Fibroblast of the aortic adventitia (primary cell): ENCODE results near the gene VASN. TPM values are rescaled to one million over a fixed set of nuclear protein-coding genes. Genes with fewer than 3 reads are reported as not detected.
"Not testable (repeated sequence)": the region's sequence is repeated elsewhere in the genome, so short reads cannot be mapped to it uniquely, and the experiment has no call there.

Experiments
- DNase-seq: peaks from one replicate; pipeline ENCODE4 v3.0.0-alpha.2; 2010; ENCODE audit warnings: low read depth
- H3K4me3 ChIP-seq: 2 replicates; pipeline ENCODE4 v1.5.1; 2011; ENCODE audit warnings: low read depth, mild to moderate bottlenecking, control low read depth, low read length, moderate library complexity
- CTCF ChIP-seq: IDR thresholded peaks from 2 replicates; pipeline ENCODE4 v1.5.1; 2011; ENCODE audit warnings: mild to moderate bottlenecking, low read length, control low read depth, inconsistent platforms; ENCODE audit not compliant: insufficient read depth
- total RNA-seq: library from RNA; depleted of rRNA; stranded (reverse); fragments of >200 nt; gene quantifications from 2 replicates; pipeline ENCODE4 v1.2.3, GENCODE V29; 2012; ENCODE audit warnings: low replicate concordance

Gene VASN
- total RNA-seq, 1 donor, result 130 TPM

GRCh38 chr16:4392382-4393239, 21.0 kb downstream of the VASN start:
- H3K4me3 ChIP-seq, result no peak overlapping the region
- TF ChIP-seq CTCF, result peak; percentile 2
- peak; percentile 80 for DNase-seq

GRCh38 chr16:4393240-4393600, 21.6 kb downstream of the VASN start:
- DNase-seq, result peak; percentile 65
- peak; percentile 24 for TF ChIP-seq CTCF
- H3K4me3 ChIP-seq, result no peak overlapping the region

- not testable (repeated sequence) for DNase-seq, H3K4me3 ChIP-seq
Measured at GRCh38 chr16:4393850-4394249, 22.2 kb downstream of the VASN start.

- DNase-seq, result no peak
Measured at GRCh38 chr16:4395055-4395726, 23.5 kb downstream of the VASN start.

GRCh38 chr16:4399001-4399730, 27.5 kb downstream of the VASN start:
- no peak overlapping the region for H3K4me3 ChIP-seq
- DNase-seq, result no peak
- TF ChIP-seq CTCF, result no peak

More at GRCh38 chr16:4395055-4395726, 23.5 kb downstream of the VASN start:
- no peak overlapping the region for H3K4me3 ChIP-seq
- no peak for TF ChIP-seq CTCF

GRCh38 chr16:4401094-4401501, 29.4 kb downstream of the VASN start:
- no peak overlapping the region for H3K4me3 ChIP-seq
- no peak for DNase-seq
- TF ChIP-seq CTCF, result no peak

- no peak for DNase-seq
- no peak for TF ChIP-seq CTCF
- no peak overlapping the region for H3K4me3 ChIP-seq
Measured at GRCh38 chr16:4401510-4401909, 29.9 kb downstream of the VASN start.
